ENCODE data around the gene MCF2L2. TPM values are rescaled to one million over a fixed set of nuclear protein-coding genes. Genes with fewer than 3 reads are reported as not detected.

Gene MCF2L2
- polyA plus RNA-seq, 2 of the 4 experiments (the other 2 are of a cell fraction), result 0.03 to 0.05 TPM

- no peak for ATAC-seq
- Histone ChIP-seq H3K4me1 (no peaks in the 10 kb centered on the region), H3K27ac (no peak overlapping the region), H3K4me2 (no peak overlapping the region), H3K4me3 (no peak overlapping the region), H3K9me3 (no peaks in the 10 kb centered on the region)
- ChIA-PET POLR2A (no interaction called here), CTCF (interaction anchor here (0.6 kb wide), 1 partner anchor 214 kb away, joined by 3 read pairs; no protein-coding TSS in a partner anchor)
- 32% methylated on average over 6 of the region's 6 CpGs for WGBS (ENCODE audit: missing lambda C conversion rate)
- no peak for FAIRE-seq
- no peak for DNase-seq (ENCODE audit: low read depth in 1 of 2, low spot score in 1 of 2)
- TF ChIP-seq PHF8 (IDR thresholded peaks at IDR 0.05; ENCODE audit: borderline replicate concordance, low read depth) (no peak), ZNF302 (CRISPR knock-in tag; IDR thresholded peaks at IDR 0.05) (no peak), HOXB5 (CRISPR knock-in tag; IDR thresholded peaks at IDR 0.05) (no peak), REST (IDR thresholded peaks at IDR 0.05) (no peak)
Measured at GRCh38 chr3:183151821-183152351, 276.5 kb downstream of the MCF2L2 start.

GRCh38 chr3:183151086-183151485 is 277.3 kb downstream of the MCF2L2 start:
- CTCF ChIA-PET, result no interaction called here
- TF ChIP-seq HEYL (CRISPR knock-in tag; IDR thresholded peaks at IDR 0.05) (no peak), KDM5A (IDR thresholded peaks at IDR 0.05) (no peak), MAZ (IDR thresholded peaks at IDR 0.05; ENCODE audit: borderline replicate concordance, low read depth, low read length) (no peak), PHF8 (IDR thresholded peaks at IDR 0.05; ENCODE audit: borderline replicate concordance, low read depth) (no peak), POLR2A (IDR thresholded peaks at IDR 0.05; ENCODE audit: low read length) (no peak), EHF (CRISPR knock-in tag; IDR thresholded peaks at IDR 0.05) (no peak), HES2 (IDR thresholded peaks at IDR 0.05) (no peak), NR3C1 (IDR thresholded peaks at IDR 0.05) (no peak), GATA3 (IDR thresholded peaks at IDR 0.05; ENCODE audit: borderline replicate concordance) (no peak), CBX8 (IDR thresholded peaks at IDR 0.05) (no peak), BHLHE40 (IDR thresholded peaks at IDR 0.05; ENCODE audit: low read depth, low read length) (no peak), RCOR1 (IDR thresholded peaks at IDR 0.05; ENCODE audit: low read depth, low read length) (no peak), ZSCAN20 (CRISPR knock-in tag; IDR thresholded peaks at IDR 0.05) (no peak), ZNF302 (CRISPR knock-in tag; IDR thresholded peaks at IDR 0.05) (no peak), KDM1A (IDR thresholded peaks at IDR 0.05; ENCODE audit: low read depth) (no peak), CHD2 (IDR thresholded peaks at IDR 0.05; ENCODE audit: low read length, partially characterized antibody) (no peak)
- POLR2A ChIA-PET, result no interaction called here
- Histone ChIP-seq H3K27ac (no peak overlapping the region), H3K9me3 (no peaks in the 10 kb centered on the region), H3K4me3 (no peak overlapping the region), H3K4me1 (no peaks in the 10 kb centered on the region), H3K4me2 (no peak overlapping the region)
- ATAC-seq, result no peak
- FAIRE-seq, result no peak
- WGBS (ENCODE audit: missing lambda C conversion rate), result 79% methylated on average over 3 of the region's 3 CpGs
- no peak for DNase-seq (ENCODE audit: low read depth in 1 of 2, low spot score in 1 of 2)

GRCh38 chr3:183149915-183150750 is 278.3 kb downstream of the MCF2L2 start:
- ATAC-seq (0 out of 6 replicates have a peak, but pooled peaks of 1 of the 2 experiments have one; percentile 13), FAIRE-seq (no peak), DNase-seq (ENCODE audit: low read depth in 1 of 2, low spot score in 1 of 2) (no peak)
- H3K4me1 ChIP-seq, result no peaks in the 10 kb centered on the region
- ChIA-PET POLR2A (no interaction called here), CTCF (interaction anchor here (0.7 to 1.1 kb wide), 2 partner anchors 12 to 34 kb away, joined by 3 to 4 read pairs; no protein-coding TSS in a partner anchor)
- no peak overlapping the region for H3K4me3 ChIP-seq
- no peak overlapping the region for H3K27ac ChIP-seq
- H3K9me3 ChIP-seq, result no peaks in the 10 kb centered on the region
- WGBS (ENCODE audit: missing lambda C conversion rate), result 37% methylated on average over 5 of the region's 5 CpGs
- H3K4me2 ChIP-seq, result no peak overlapping the region
- TF ChIP-seq FOSB (CRISPR knock-in tag; IDR thresholded peaks at IDR 0.05) (no peak), ZC3H11A (IDR thresholded peaks at IDR 0.05) (no peak), RAD21 (conservative IDR thresholded peaks at IDR 0.05 in 1 of 2, IDR thresholded peaks at IDR 0.05 in 1 of 2) (no peak), BHLHE40 (IDR thresholded peaks at IDR 0.05; ENCODE audit: low read depth, low read length) (no peak), CTCF (IDR thresholded peaks at IDR 0.05) (no peak), RCOR1 (IDR thresholded peaks at IDR 0.05; ENCODE audit: low read depth, low read length) (no peak), GATA3 (IDR thresholded peaks at IDR 0.05; ENCODE audit: borderline replicate concordance) (no peak), HEYL (CRISPR knock-in tag; IDR thresholded peaks at IDR 0.05) (no peak), HOXA7 (CRISPR knock-in tag; IDR thresholded peaks at IDR 0.05) (no peak), POLR2AphosphoS2 (conservative IDR thresholded peaks at IDR 0.05; ENCODE audit: low read length) (no peak), RFX5 (IDR thresholded peaks at IDR 0.05) (no peak), HES2 (IDR thresholded peaks at IDR 0.05) (no peak), MYC (IDR thresholded peaks at IDR 0.05; ENCODE audit: borderline replicate concordance, low read length) (no peak), PHF8 (IDR thresholded peaks at IDR 0.05; ENCODE audit: borderline replicate concordance, low read depth) (no peak), CBX2 (IDR thresholded peaks at IDR 0.05; ENCODE audit: borderline replicate concordance, low read depth) (no peak)
